MCF 10A (cell line): ENCODE results near the gene SLIT3. TPM values are rescaled to one million over a fixed set of nuclear protein-coding genes. Genes with fewer than 3 reads are reported as not detected.

Experiments used
- BruUV-seq: library from RNA; stranded (reverse); fragments of 400-500 nt; replicated peaks from 2 replicates; lab custom pipeline; 2021; lab: Mats Ljungman, UMichigan
- CTCF ChIA-PET: fragments of 300-600 bp; sonication (Branson Sonifier 250); formaldehyde crosslinking; extraction: SDS; loops from one replicate; lab custom pipeline; 2021; ENCODE audit warnings: antibody characterized with exemption, inconsistent platforms; lab: Yijun Ruan, JAX
- POLR2A ChIA-PET: fragments of 300-600, 350-650 bp; sonication (Branson Sonifier 250); formaldehyde crosslinking; extraction: SDS; loops from one replicate; lab custom pipeline; 2020; ENCODE audit warnings: antibody characterized with exemption, inconsistent platforms; lab: Yijun Ruan, JAX
- DNase-seq: peaks from one replicate; pipeline ENCODE4 v3.0.0-alpha.2; 2018; ENCODE audit not compliant: unreplicated experiment
- H3K27ac Mint-ChIP-seq: one replicate; pipeline ENCODE4 v1.8.0; 2022; ENCODE audit warnings: mild to moderate bottlenecking, low read depth, mixed read lengths; ENCODE audit not compliant: unreplicated experiment
- H3K27me3 Mint-ChIP-seq: one replicate; pipeline ENCODE4 v1.8.0; 2022; ENCODE audit warnings: mixed read lengths; ENCODE audit not compliant: insufficient read depth, unreplicated experiment
- H3K36me3 Mint-ChIP-seq: one replicate; pipeline ENCODE4 v1.8.0; 2022; ENCODE audit warnings: mild to moderate bottlenecking, moderate library complexity, mixed read lengths; ENCODE audit not compliant: insufficient read depth, unreplicated experiment
- H3K4me1 Mint-ChIP-seq: one replicate; pipeline ENCODE4 v1.8.0; 2022; ENCODE audit warnings: mixed read lengths; ENCODE audit not compliant: insufficient read depth, unreplicated experiment
- H3K4me3 Mint-ChIP-seq: one replicate; pipeline ENCODE4 v1.8.0; 2022; ENCODE audit warnings: mild to moderate bottlenecking, moderate library complexity, mixed read lengths; ENCODE audit not compliant: unreplicated experiment
- H3K9me3 Mint-ChIP-seq: one replicate; pipeline ENCODE4 v1.8.0; 2022; ENCODE audit warnings: mixed read lengths; ENCODE audit not compliant: unreplicated experiment
- intact Hi-C: fragments of 100-400 bp; cut with micrococcal nuclease; formaldehyde crosslinking; loops from 2 replicates; pipeline ENCODE4 v1.14.1; 2022
- total RNA-seq: library from RNA; stranded (reverse); gene quantifications from 2 replicates; pipeline ENCODE4 v1.2.3, GENCODE V29; 2022
- TF ChIP-seq, protein P1 (sequence below): fragments of 200-600 bp; IDR thresholded peaks from one replicate; pipeline ENCODE4 v1.8.0; 2022; ENCODE audit warnings: antibody characterized with exemption, mild to moderate bottlenecking; ENCODE audit not compliant: unreplicated experiment

The SLIT3 gene
- total RNA-seq, 1 experiment from 2014 or later: 0.89 TPM

GRCh38 chr5:169052207-169052606 is 248.7 kb downstream of the SLIT3 start:
- ChIA-PET POLR2A (no interaction called here), CTCF (interaction anchor here (0.6 to 2.4 kb wide), 3 partner anchors 56 to 261 kb away, joined by 3 to 9 read pairs (median 4); no protein-coding TSS in a partner anchor)
- no peak for DNase-seq
- TF ChIP-seq, protein P1, sequence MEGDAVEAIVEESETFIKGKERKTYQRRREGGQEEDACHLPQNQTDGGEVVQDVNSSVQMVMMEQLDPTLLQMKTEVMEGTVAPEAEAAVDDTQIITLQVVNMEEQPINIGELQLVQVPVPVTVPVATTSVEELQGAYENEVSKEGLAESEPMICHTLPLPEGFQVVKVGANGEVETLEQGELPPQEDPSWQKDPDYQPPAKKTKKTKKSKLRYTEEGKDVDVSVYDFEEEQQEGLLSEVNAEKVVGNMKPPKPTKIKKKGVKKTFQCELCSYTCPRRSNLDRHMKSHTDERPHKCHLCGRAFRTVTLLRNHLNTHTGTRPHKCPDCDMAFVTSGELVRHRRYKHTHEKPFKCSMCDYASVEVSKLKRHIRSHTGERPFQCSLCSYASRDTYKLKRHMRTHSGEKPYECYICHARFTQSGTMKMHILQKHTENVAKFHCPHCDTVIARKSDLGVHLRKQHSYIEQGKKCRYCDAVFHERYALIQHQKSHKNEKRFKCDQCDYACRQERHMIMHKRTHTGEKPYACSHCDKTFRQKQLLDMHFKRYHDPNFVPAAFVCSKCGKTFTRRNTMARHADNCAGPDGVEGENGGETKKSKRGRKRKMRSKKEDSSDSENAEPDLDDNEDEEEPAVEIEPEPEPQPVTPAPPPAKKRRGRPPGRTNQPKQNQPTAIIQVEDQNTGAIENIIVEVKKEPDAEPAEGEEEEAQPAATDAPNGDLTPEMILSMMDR: no peak
- BruUV-seq: no TSS peak
- no peaks in the 10 kb centered on the region for H3K27me3 Mint-ChIP-seq
- H3K4me1 Mint-ChIP-seq: no peaks in the 10 kb centered on the region
- intact Hi-C loops: no loop called here
- no peaks in the 10 kb centered on the region for H3K36me3 Mint-ChIP-seq
- H3K27ac Mint-ChIP-seq: no peak overlapping the region
- H3K4me3 Mint-ChIP-seq: no peak overlapping the region
- peaks cover 26% of the 10 kb centered on the region for H3K9me3 Mint-ChIP-seq

GRCh38 chr5:169051351-169051750 is 249.6 kb downstream of the SLIT3 start:
- DNase-seq: no peak
- CTCF ChIA-PET: interaction anchor here (0.6 to 2.4 kb wide), 2 partner anchors 64 to 495 kb away, joined by 3 to 9 read pairs; no protein-coding TSS in a partner anchor
- POLR2A ChIA-PET: interaction anchor here (0.6 kb wide), 1 partner anchor 13 kb away, joined by 3 read pairs; no protein-coding TSS in a partner anchor
- intact Hi-C loops: no loop called here
- no peaks in the 10 kb centered on the region for H3K27me3 Mint-ChIP-seq
- H3K4me3 Mint-ChIP-seq: no peak overlapping the region
- no peak overlapping the region for H3K27ac Mint-ChIP-seq
- TF ChIP-seq, protein P1: no peak
- H3K36me3 Mint-ChIP-seq: no peaks in the 10 kb centered on the region
- no TSS peak for BruUV-seq
- no peaks in the 10 kb centered on the region for H3K4me1 Mint-ChIP-seq
- peaks cover 26% of the 10 kb centered on the region for H3K9me3 Mint-ChIP-seq

GRCh38 chr5:169050636-169051035 is 250.3 kb downstream of the SLIT3 start:
- H3K27ac Mint-ChIP-seq: no peak overlapping the region
- BruUV-seq: no TSS peak
- H3K36me3 Mint-ChIP-seq: no peaks in the 10 kb centered on the region
- H3K4me3 Mint-ChIP-seq: no peak overlapping the region
- no peak for DNase-seq
- intact Hi-C loops: no loop called here
- no peaks in the 10 kb centered on the region for H3K4me1 Mint-ChIP-seq
- TF ChIP-seq, protein P1: no peak
- POLR2A ChIA-PET: interaction anchor here (0.6 kb wide), 2 partner anchors 28 to 306 kb away, joined by 5 to 7 read pairs; no protein-coding TSS in a partner anchor
- CTCF ChIA-PET: interaction anchor here (0.6 to 2.4 kb wide), 6 partner anchors 15 to 419 kb away, joined by 3 to 9 read pairs (median 4); no protein-coding TSS in a partner anchor
- H3K27me3 Mint-ChIP-seq: no peaks in the 10 kb centered on the region
- peaks cover 23% of the 10 kb centered on the region for H3K9me3 Mint-ChIP-seq

DNA sequence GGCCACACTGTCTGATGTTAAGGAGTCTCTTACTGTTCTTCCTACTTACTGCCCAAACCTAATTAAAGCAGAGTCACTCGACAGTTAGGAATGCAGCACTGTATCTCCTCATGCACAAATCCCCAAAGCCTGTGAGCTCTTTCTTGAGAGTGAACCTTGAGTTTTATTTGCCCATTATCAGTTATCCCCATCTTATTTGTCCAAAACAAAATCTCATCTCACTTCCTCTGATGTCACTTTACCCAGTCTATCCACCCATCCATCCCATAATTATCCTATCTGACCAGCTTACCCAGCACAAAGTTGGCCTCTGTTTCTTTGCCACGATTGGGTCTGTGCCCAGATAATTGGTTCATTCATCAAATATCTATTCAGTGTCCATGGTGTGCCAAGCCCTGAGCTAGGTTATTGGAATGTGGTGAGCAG is 250.8 kb downstream of the SLIT3 start:
- ChIA-PET POLR2A (interaction anchor here (0.6 kb wide), 2 partner anchors 29 to 306 kb away, joined by 5 to 7 read pairs; no protein-coding TSS in a partner anchor), CTCF (interaction anchor here (0.6 to 0.7 kb wide), 4 partner anchors 14 to 70 kb away, joined by 3 to 4 read pairs (median 4); no protein-coding TSS in a partner anchor)
- Mint-ChIP-seq H3K9me3 (peaks cover 18% of the 10 kb centered on the region), H3K27ac (no peak overlapping the region), H3K4me3 (no peak overlapping the region), H3K4me1 (no peaks in the 10 kb centered on the region), H3K27me3 (no peaks in the 10 kb centered on the region), H3K36me3 (no peaks in the 10 kb centered on the region)
- intact Hi-C loops: no loop called here
- TF ChIP-seq, protein P1: no peak
- DNase-seq: peak; percentile 57
- no TSS peak for BruUV-seq
